A673 (cell line): ENCODE measurements around the gene TTC7B. TPM values are rescaled to one million over a fixed set of nuclear protein-coding genes. Genes with fewer than 3 reads are reported as not detected.

ENCODE experiments used
- BruUV-seq: library from RNA; stranded (reverse); fragments of 400-500 nt; replicated peaks from 2 replicates; lab custom pipeline; 2021; lab: Mats Ljungman, UMichigan
- CTCF ChIA-PET: fragments of 300-600 bp; sonication (Branson Sonifier 250); formaldehyde crosslinking; loops from one replicate; lab custom pipeline; 2022; ENCODE audit warnings: antibody characterized with exemption; lab: Charles Lee
- POLR2A ChIA-PET: fragments of 300-600 bp; sonication (Branson Sonifier 250); formaldehyde crosslinking; loops from one replicate; lab custom pipeline; 2022; ENCODE audit warnings: antibody characterized with exemption; ENCODE audit not compliant: low non-redundant PET; lab: Charles Lee
- DNase-seq: peaks from one replicate; pipeline ENCODE4 v3.0.0-alpha.2; 2015; ENCODE audit warnings: low spot score
- H3K27ac ChIP-seq: fragments of 200-600 bp; sonication (generic); 2 replicates; pipeline ENCODE4 v1.5.1; 2016; ENCODE audit warnings: mixed run types, low read depth, mild to moderate bottlenecking, mixed read lengths, antibody characterized with exemption, low read length; ENCODE audit not compliant: poor library complexity, severe bottlenecking
- H3K27me3 ChIP-seq: fragments of 200-600 bp; sonication (generic); replicated peaks from 2 replicates; pipeline ENCODE4 v1.6.1; 2017; ENCODE audit warnings: mixed run types, low read depth, mild to moderate bottlenecking, mixed read lengths, antibody characterized with exemption, low read length; ENCODE audit not compliant: insufficient read depth, poor library complexity
- H3K36me3 ChIP-seq: fragments of 200-600 bp; sonication (generic); 2 replicates; pipeline ENCODE4 v1.6.1; 2016; ENCODE audit warnings: mixed run types, mild to moderate bottlenecking, mixed read lengths, antibody characterized with exemption, low read length; ENCODE audit not compliant: insufficient read depth, poor library complexity, severe bottlenecking
- H3K4me1 ChIP-seq: fragments of 200-600 bp; sonication (generic); 2 replicates; pipeline ENCODE4 v1.6.1; 2017; ENCODE audit warnings: mixed run types, mild to moderate bottlenecking, mixed read lengths, antibody characterized with exemption, low read length; ENCODE audit not compliant: insufficient read depth, poor library complexity, severe bottlenecking
- H3K4me3 ChIP-seq: fragments of 200-600 bp; sonication (generic); 2 replicates; pipeline ENCODE4 v1.5.1; 2016; ENCODE audit warnings: low read depth, mixed run types, mild to moderate bottlenecking, mixed read lengths, low read length; ENCODE audit not compliant: poor library complexity, severe bottlenecking
- H3K9me3 ChIP-seq: fragments of 200-600 bp; sonication (generic); 2 replicates; pipeline ENCODE4 v1.6.1; 2016; ENCODE audit warnings: mixed run types, low read depth, mild to moderate bottlenecking, mixed read lengths, antibody characterized with exemption, low read length; ENCODE audit not compliant: poor library complexity, severe bottlenecking
- CTCF ChIP-seq: fragments of 300-800, 200-600 bp; sonication (generic); conservative IDR thresholded peaks from 2 replicates; pipeline ENCODE4 v1.5.1; 2017; ENCODE audit warnings: low read depth, mild to moderate bottlenecking, antibody characterized with exemption, low read length, moderate library complexity, mixed read lengths
- EZH2 ChIP-seq: fragments of 200-600 bp; sonication (generic); IDR thresholded peaks from 2 replicates; pipeline ENCODE4 v1.6.1; 2017; ENCODE audit warnings: borderline replicate concordance, low read depth, mild to moderate bottlenecking, mixed read lengths, antibody characterized with exemption, low read length; ENCODE audit not compliant: poor library complexity, severe bottlenecking
- intact Hi-C: fragments of 100-400 bp; cut with micrococcal nuclease; formaldehyde crosslinking; loops from one replicate; pipeline ENCODE4 v1.10.0; 2022; ENCODE audit not compliant: unreplicated experiment
- total RNA-seq: library from RNA; stranded (reverse); gene quantifications from 2 replicates; pipeline ENCODE4 v1.2.3, GENCODE V29; 2021

The TTC7B gene
- total RNA-seq, 1 experiment from 2014 or later, result 39.2 TPM

GRCh38 chr14:90629471-90629870 lies 186.8 kb downstream of the TTC7B start:
- Histone ChIP-seq H3K27ac (no peak overlapping the region), H3K4me1 (no peaks in the 10 kb centered on the region), H3K9me3 (no peaks in the 10 kb centered on the region), H3K36me3 (no peaks in the 10 kb centered on the region), H3K4me3 (no peak overlapping the region), H3K27me3 (no peaks in the 10 kb centered on the region)
- POLR2A ChIA-PET, result no interaction called here
- DNase-seq, result no peak
- CTCF ChIA-PET, result no interaction called here
- intact Hi-C loops, result no loop called here
- BruUV-seq, result no TSS peak
- TF ChIP-seq EZH2 (no peak), CTCF (no peak)

GRCh38 chr14:90628825-90629224 lies 187.4 kb downstream of the TTC7B start:
- no peaks in the 10 kb centered on the region for H3K27me3 ChIP-seq
- DNase-seq, result no peak
- no peaks in the 10 kb centered on the region for H3K36me3 ChIP-seq
- ChIA-PET CTCF (no interaction called here), POLR2A (no interaction called here)
- no peaks in the 10 kb centered on the region for H3K4me1 ChIP-seq
- H3K4me3 ChIP-seq, result no peak overlapping the region
- no peaks in the 10 kb centered on the region for H3K9me3 ChIP-seq
- TF ChIP-seq EZH2 (no peak), CTCF (no peak)
- no TSS peak for BruUV-seq
- intact Hi-C loops, result no loop called here
- H3K27ac ChIP-seq, result no peak overlapping the region

DNA sequence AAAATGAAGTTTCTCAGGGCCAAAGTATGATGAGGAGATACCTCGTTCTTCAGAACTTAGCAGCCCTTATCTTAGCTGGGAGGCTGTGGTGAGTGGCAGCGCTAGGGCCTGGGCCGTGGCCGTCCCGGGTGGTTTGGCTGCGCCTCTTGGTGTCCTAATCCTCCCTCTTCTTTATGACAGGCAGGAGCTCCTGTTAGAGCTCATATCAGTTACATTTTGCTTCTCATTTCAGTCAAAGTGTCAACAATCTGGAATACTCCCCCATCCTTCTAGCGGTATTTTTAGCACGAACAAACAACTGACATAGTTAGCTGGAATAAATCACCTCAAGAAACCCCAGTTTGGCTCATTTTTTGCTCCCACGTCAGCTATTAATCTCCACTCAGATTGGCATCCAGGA lies 188.8 kb downstream of the TTC7B start:
- intact Hi-C loops, result no loop called here
- Histone ChIP-seq H3K27ac (no peak overlapping the region), H3K27me3 (no peaks in the 10 kb centered on the region), H3K9me3 (no peaks in the 10 kb centered on the region), H3K4me1 (no peaks in the 10 kb centered on the region), H3K36me3 (no peaks in the 10 kb centered on the region), H3K4me3 (no peak overlapping the region)
- no TSS peak for BruUV-seq
- ChIA-PET CTCF (no interaction called here), POLR2A (no interaction called here)
- TF ChIP-seq CTCF, result no peak
- TF ChIP-seq EZH2, result no peak
- no peak for DNase-seq
